Ovary (tissue), 9 donors: Measurements from ENCODE around the gene CRADD. TPM values are rescaled to one million over a fixed set of nuclear protein-coding genes. Genes with fewer than 3 reads are reported as not detected.

Experiments
- DNase-seq, 5 donors: peaks; one replicate each; pipeline ENCODE4 v3.0.0-alpha.2; 2019 to 2020
- H3K27ac ChIP-seq, 2 donors: fragments of 200-600 bp; one replicate each; pipeline versions ENCODE4 v1.5.1 to v1.8.0; 2019 to 2022
- H3K27me3 ChIP-seq: fragments of 200-600 bp; one replicate; pipeline ENCODE4 v1.8.0; 2022
- H3K36me3 ChIP-seq: fragments of 200-600 bp; sonication (generic); one replicate; pipeline ENCODE4 v1.5.1; 2019
- H3K4me1 ChIP-seq: one replicate; pipeline ENCODE4 v1.8.1; 2013; ENCODE audit warnings: mild to moderate bottlenecking, moderate library complexity; ENCODE audit not compliant: insufficient read depth
- H3K4me3 ChIP-seq: fragments of 200-600 bp; sonication (generic); one replicate; pipeline ENCODE4 v1.5.1; 2017
- H3K9me3 ChIP-seq, 2 donors: fragments of 200-600 bp in 1 of 2; sonication (generic) in 1 of 2; one replicate each; pipeline versions ENCODE4 v1.5.1 to v1.8.1; 2013 to 2019; ENCODE audit warnings: mild to moderate bottlenecking in 1 of 2, moderate library complexity in 1 of 2
- CTCF ChIP-seq, 3 donors: fragments of 450-650 bp in 2 of 3; fragments of 200-600 bp in 1 of 3; IDR thresholded peaks; one replicate each; pipeline versions ENCODE4 v1.5.1 to v1.8.0; 2016 to 2022; ENCODE audit warnings: antibody characterized with exemption in 3 of 3, mild to moderate bottlenecking in 1 of 3
- EP300 ChIP-seq: sonication (generic); formaldehyde crosslinking; IDR thresholded peaks from one replicate; pipeline ENCODE4 v1.6.1; 2017; ENCODE audit warnings: antibody characterized with exemption
- POLR2A ChIP-seq: fragments of 450-650 bp; IDR thresholded peaks from one replicate; pipeline ENCODE4 v1.6.1; 2017; ENCODE audit warnings: antibody characterized with exemption, mild to moderate bottlenecking, moderate library complexity
- WGBS, 3 donors: extraction: QIAGEN DNeasy Blood & Tissue Kit in 1 of 3; methylation state at CpG; one replicate each; pipeline versions ENCODE4 v1.1.5 to v1.1.7; 2013 to 2017; 5-methylcytosine and 5-hydroxymethylcytosine counted together
- intact Hi-C, 4 donors: fragments of 100-400 bp; cut with DNase I; formaldehyde crosslinking; loops; one replicate each; pipeline versions ENCODE4 v1.11.0 to v1.15.1; 2022 to 2023
- polyA plus RNA-seq, 2 donors: library from polyadenylated mRNA; stranded (reverse); fragments of 200-250 nt in 1 of 2; fragments of 350-450 nt in 1 of 2; fragmentation: Illumina TruSeq in 1 of 2; extraction: RNeasy Lipid Tissue Mini Kit (QIAGEN cat#74804) in 1 of 2; gene quantifications; one replicate each; pipeline ENCODE4 v1.2.3, GENCODE V29; 2013 to 2014
- total RNA-seq, 7 donors: library from RNA; depleted of rRNA in 2 of 7; stranded (reverse); fragments of >200 nt in 2 of 7; fragmentation: NEBNext Ultra II Directional in 3 of 7; extraction: Animal tissue kit (Norgen Biotek cat#: 25700) in 3 of 7; gene quantifications; one replicate each; pipeline versions ENCODE4 v1.1.0 to v1.2.4, GENCODE V29; 2016 to 2023
- donor health status: DM: no; HTN: no; CAD: no; lungs with moderate emphysema.
- donor health status: DM: no; HTN: no; CAD: no.
- donor health status: Bipolar disorder and iron deficiency.
- donor health status: DM: yes; HTN: yes; CAD: no.
- donor health status: DM: no; HTN: no; CAD: no.
- donor health status: DM: yes; HTN: yes; CAD: no.

CRADD gene
- total and polyA plus RNA-seq, 9 donors = 11.4 to 67.8 (median 16.9) TPM

GRCh38 chr12:93712200-93712599 is 35.0 kb downstream of the CRADD start:
- TF ChIP-seq CTCF (IDR thresholded peaks at IDR 0.05) (no peak), POLR2A (no peak), EP300 (no peak)
- H3K9me3 ChIP-seq = no peaks in the 10 kb centered on the region
- H3K27me3 ChIP-seq = no peaks in the 10 kb centered on the region
- no peaks in the 10 kb centered on the region for H3K36me3 ChIP-seq
- peaks cover 3% of the 10 kb centered on the region for H3K4me1 ChIP-seq
- DNase-seq = no peak
- no peak overlapping the region for H3K4me3 ChIP-seq
- intact Hi-C loops = no loop called here
- WGBS, 3 donors = 76 to 93% (median 86%) methylated on average over 3 of the region's 3 CpGs
- no peak overlapping the region for H3K27ac ChIP-seq

- Histone ChIP-seq H3K36me3 (no peaks in the 10 kb centered on the region), H3K4me1 (peaks cover 3% of the 10 kb centered on the region), H3K9me3 (no peaks in the 10 kb centered on the region), H3K27ac (no peak overlapping the region), H3K27me3 (no peaks in the 10 kb centered on the region), H3K4me3 (no peak overlapping the region)
- DNase-seq = no peak
- intact Hi-C loops = no loop called here
- TF ChIP-seq EP300 = no peak
- no peak for TF ChIP-seq POLR2A
- no peak for TF ChIP-seq CTCF (IDR thresholded peaks at IDR 0.05)
- 62 to 73% (median 71%) methylated on average over 5 of the region's 5 CpGs for WGBS, 3 donors
Observed at GRCh38 chr12:93713060-93713459, 35.9 kb downstream of the CRADD start.

GRCh38 chr12:93713800-93714199 is 36.6 kb downstream of the CRADD start:
- H3K27ac ChIP-seq = no peak overlapping the region

GRCh38 chr12:93714382-93714781 is 37.2 kb downstream of the CRADD start:
- H3K4me1 ChIP-seq = peaks cover 3% of the 10 kb centered on the region
- H3K36me3 ChIP-seq = no peaks in the 10 kb centered on the region
- TF ChIP-seq POLR2A (no peak), CTCF (IDR thresholded peaks at IDR 0.05) (no peak), EP300 (no peak)
- DNase-seq = no peak
- 47 to 77% (median 64%) methylated on average over 5 of the region's 5 CpGs for WGBS, 3 donors
- no peak overlapping the region for H3K4me3 ChIP-seq
- no peaks in the 10 kb centered on the region for H3K9me3 ChIP-seq
- H3K27me3 ChIP-seq = no peaks in the 10 kb centered on the region
- intact Hi-C loops = no loop called here
- H3K27ac ChIP-seq = no peak overlapping the region

More at GRCh38 chr12:93713800-93714199, 36.6 kb downstream of the CRADD start:
- TF ChIP-seq POLR2A (no peak), CTCF (IDR thresholded peaks at IDR 0.05) (no peak), EP300 (no peak)
- Histone ChIP-seq H3K4me3 (no peak overlapping the region), H3K27me3 (no peaks in the 10 kb centered on the region), H3K4me1 (peaks cover 3% of the 10 kb centered on the region), H3K9me3 (no peaks in the 10 kb centered on the region), H3K36me3 (no peaks in the 10 kb centered on the region)
- no peak for DNase-seq
- WGBS, 3 donors = 82 to 92% (median 92%) methylated on average over 4 of the region's 4 CpGs
- intact Hi-C loops = no loop called here

- WGBS, 3 donors = 86 to 100% (median 94%) methylated on average over 1 of the region's 1 CpG
- H3K36me3 ChIP-seq = no peaks in the 10 kb centered on the region
- intact Hi-C loops = no loop called here
- H3K27ac ChIP-seq = no peak overlapping the region
- no peaks in the 10 kb centered on the region for H3K27me3 ChIP-seq
- no peaks in the 10 kb centered on the region for H3K4me1 ChIP-seq
- no peaks in the 10 kb centered on the region for H3K9me3 ChIP-seq
- TF ChIP-seq CTCF (IDR thresholded peaks at IDR 0.05) (no peak), POLR2A (no peak), EP300 (no peak)
- DNase-seq = no peak
- H3K4me3 ChIP-seq = no peak overlapping the region
Observed at GRCh38 chr12:93719710-93720109, 42.5 kb downstream of the CRADD start.
